CD4-positive, alpha-beta T cell (primary cell): ENCODE data around the gene MIPOL1. TPM values are rescaled to one million over a fixed set of nuclear protein-coding genes. Genes with fewer than 3 reads are reported as not detected.

Experiments used
- ATAC-seq: fragments of 200-7000 bp; cut with Tn5 transposase; one replicate; pipeline ENCODE4 v1.10.0; 2022; ENCODE audit warnings: mild to moderate bottlenecking; ENCODE audit not compliant: poor library complexity
- CTCF ChIA-PET: fragments of 350-600 bp; sonication (Branson Sonifier 250); formaldehyde crosslinking; loops from one replicate; lab custom pipeline; 2021; ENCODE audit warnings: antibody characterized with exemption, inconsistent platforms; lab: Charles Lee
- POLR2A ChIA-PET: fragments of 350-600 bp; sonication (Branson Sonifier 250); formaldehyde crosslinking; loops from one replicate; lab custom pipeline; 2021; ENCODE audit warnings: antibody characterized with exemption, inconsistent platforms; lab: Charles Lee
- DNase-seq, 14 experiments: peaks; one replicate each; pipeline ENCODE4 v3.0.0-alpha.2; 2013 to 2020; ENCODE audit warnings: mixed read lengths in 2 of 14
- H3K27ac ChIP-seq, 2 donors: one replicate each; pipeline versions ENCODE4 v1.5.1 to v1.7.0; 2013; ENCODE audit warnings: low read length in 2 of 2, low read depth in 1 of 2, mild to moderate bottlenecking in 1 of 2
- H3K27me3 ChIP-seq, 2 experiments: 1 replicate in 1 of 2; 2 replicates in 1 of 2; pipeline versions ENCODE4 v1.6.1 to v1.7.0; 2013; ENCODE audit warnings: low read length in 2 of 2, control low read depth in 1 of 2, mild to moderate bottlenecking in 1 of 2, moderate library complexity in 1 of 2; ENCODE audit not compliant: insufficient read depth in 2 of 2, control insufficient read depth in 1 of 2
- H3K36me3 ChIP-seq: one replicate; pipeline ENCODE4 v1.6.1; 2013; ENCODE audit warnings: low read length, control low read depth; ENCODE audit not compliant: insufficient read depth
- H3K4me1 ChIP-seq: one replicate; pipeline ENCODE4 v1.6.1; 2013; ENCODE audit warnings: low read length, control low read depth; ENCODE audit not compliant: insufficient read depth
- H3K4me3 ChIP-seq: one replicate; pipeline ENCODE4 v1.5.1; 2013; ENCODE audit warnings: mild to moderate bottlenecking, low read length, moderate library complexity
- H3K9me3 ChIP-seq, 2 experiments: 1 replicate in 1 of 2; 2 replicates in 1 of 2; pipeline versions ENCODE4 v1.6.1 to v1.7.0; 2013; ENCODE audit warnings: low read length in 2 of 2, mild to moderate bottlenecking in 2 of 2, control low read depth in 1 of 2, moderate library complexity in 1 of 2; ENCODE audit not compliant: control insufficient read depth in 1 of 2, insufficient read depth in 1 of 2
- H3K27ac Mint-ChIP-seq: one replicate; pipeline ENCODE4 v1.8.0; 2020; ENCODE audit warnings: mixed read lengths
- H3K27me3 Mint-ChIP-seq: one replicate; pipeline ENCODE4 v1.8.0; 2021; ENCODE audit warnings: mixed read lengths
- H3K36me3 Mint-ChIP-seq: one replicate; pipeline ENCODE4 v1.8.0; 2021; ENCODE audit warnings: low read depth, mixed read lengths
- H3K4me1 Mint-ChIP-seq: one replicate; pipeline ENCODE4 v1.8.0; 2021; ENCODE audit warnings: low read depth, mixed read lengths
- H3K4me3 Mint-ChIP-seq: one replicate; pipeline ENCODE4 v1.8.0; 2020; ENCODE audit warnings: mild to moderate bottlenecking, mixed read lengths
- H3K9me3 Mint-ChIP-seq: one replicate; pipeline ENCODE4 v1.8.0; 2020; ENCODE audit warnings: mixed read lengths
- intact Hi-C, 2 experiments: fragments of 100-400 bp; cut with DNase I in 1 of 2; cut with micrococcal nuclease in 1 of 2; formaldehyde crosslinking; loops; one replicate each; pipeline versions ENCODE4 v1.15.1 to v1.9.0; 2023 to 2025; cut with DNase I, micrococcal nuclease
- total RNA-seq, 174 experiments: library from RNA in 2 of 174; stranded (reverse) in 2 of 174; gene quantifications; one replicate each; pipeline ENCODE4 v1.2.3 and lab custom pipeline; 2021 to 2026
- TF ChIP-seq, protein P1 (sequence below): fragments of 200-600 bp; IDR thresholded peaks from one replicate; pipeline ENCODE4 v1.8.0; 2022; ENCODE audit warnings: antibody characterized with exemption, mild to moderate bottlenecking

MIPOL1 gene
- total RNA-seq, 2 experiments from 2014 or later: 0.30 TPM; not detected in 1

DNA sequence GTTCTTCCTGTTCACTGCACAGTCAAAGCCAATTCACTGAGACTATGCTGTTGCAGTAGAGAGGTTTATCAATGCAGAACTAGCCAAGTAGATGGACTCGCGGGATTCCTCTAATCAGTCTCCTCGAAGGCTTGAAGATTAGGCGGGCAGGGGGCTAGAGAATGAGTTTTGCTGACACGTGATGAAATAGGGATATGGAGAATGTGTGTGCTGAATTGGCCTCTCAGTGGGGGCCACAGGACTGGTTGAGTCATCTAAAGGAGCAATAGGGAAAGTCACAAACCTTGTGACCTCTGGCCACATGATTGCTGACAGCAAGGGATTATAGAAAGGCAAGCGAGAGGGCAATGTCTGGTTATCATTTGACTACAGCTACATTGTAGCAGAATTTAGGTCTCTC, 12.7 kb downstream of the MIPOL1 start:
- peaks cover 5% of the 10 kb centered on the region for H3K27me3 Mint-ChIP-seq
- Histone ChIP-seq H3K27me3 (no peaks in the 10 kb centered on the region), H3K9me3 (peaks cover 7 to 13% of the 10 kb centered on the region in 2 experiments), H3K4me1 (no peaks in the 10 kb centered on the region), H3K36me3 (no peaks in the 10 kb centered on the region), H3K27ac (no peak overlapping the region), H3K4me3 (no peak overlapping the region)
- ChIA-PET CTCF (no interaction called here), POLR2A (no interaction called here)
- H3K9me3 Mint-ChIP-seq: peaks cover 12% of the 10 kb centered on the region
- H3K27ac Mint-ChIP-seq: no peak overlapping the region
- TF ChIP-seq, protein P1, sequence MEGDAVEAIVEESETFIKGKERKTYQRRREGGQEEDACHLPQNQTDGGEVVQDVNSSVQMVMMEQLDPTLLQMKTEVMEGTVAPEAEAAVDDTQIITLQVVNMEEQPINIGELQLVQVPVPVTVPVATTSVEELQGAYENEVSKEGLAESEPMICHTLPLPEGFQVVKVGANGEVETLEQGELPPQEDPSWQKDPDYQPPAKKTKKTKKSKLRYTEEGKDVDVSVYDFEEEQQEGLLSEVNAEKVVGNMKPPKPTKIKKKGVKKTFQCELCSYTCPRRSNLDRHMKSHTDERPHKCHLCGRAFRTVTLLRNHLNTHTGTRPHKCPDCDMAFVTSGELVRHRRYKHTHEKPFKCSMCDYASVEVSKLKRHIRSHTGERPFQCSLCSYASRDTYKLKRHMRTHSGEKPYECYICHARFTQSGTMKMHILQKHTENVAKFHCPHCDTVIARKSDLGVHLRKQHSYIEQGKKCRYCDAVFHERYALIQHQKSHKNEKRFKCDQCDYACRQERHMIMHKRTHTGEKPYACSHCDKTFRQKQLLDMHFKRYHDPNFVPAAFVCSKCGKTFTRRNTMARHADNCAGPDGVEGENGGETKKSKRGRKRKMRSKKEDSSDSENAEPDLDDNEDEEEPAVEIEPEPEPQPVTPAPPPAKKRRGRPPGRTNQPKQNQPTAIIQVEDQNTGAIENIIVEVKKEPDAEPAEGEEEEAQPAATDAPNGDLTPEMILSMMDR: no peak
- DNase-seq (no peak), ATAC-seq (no peak)
- H3K4me3 Mint-ChIP-seq: no peak overlapping the region
- no peaks in the 10 kb centered on the region for H3K36me3 Mint-ChIP-seq
- H3K4me1 Mint-ChIP-seq: no peaks in the 10 kb centered on the region
- intact Hi-C loops: no loop called here

DNA sequence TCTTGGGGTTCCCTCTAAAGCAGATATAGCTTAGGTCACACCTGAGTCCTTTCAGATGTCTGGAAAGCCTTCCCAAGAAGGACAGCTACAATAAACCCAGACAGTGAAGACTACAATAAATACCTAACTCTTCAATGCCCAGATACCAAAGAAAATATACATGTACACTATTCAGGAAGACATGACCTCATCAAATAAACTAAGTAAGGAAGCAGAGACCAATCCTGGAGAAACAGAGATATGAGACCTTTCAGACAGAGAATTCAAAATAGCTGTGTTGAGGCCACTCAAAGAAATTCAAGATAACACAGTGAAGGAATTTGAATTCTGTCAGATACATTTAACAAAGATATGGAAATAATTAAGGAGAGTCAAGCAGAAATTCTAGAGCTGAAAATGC, 15.3 kb downstream of the MIPOL1 start:
- H3K27ac ChIP-seq: no peak overlapping the region
- ATAC-seq: no peak
- TF ChIP-seq, protein P1: no peak
- Mint-ChIP-seq H3K36me3 (no peaks in the 10 kb centered on the region), H3K9me3 (peaks cover 7% of the 10 kb centered on the region), H3K4me3 (no peak overlapping the region), H3K4me1 (no peaks in the 10 kb centered on the region), H3K27me3 (peaks cover 5% of the 10 kb centered on the region), H3K27ac (no peak overlapping the region)
- intact Hi-C loops: no loop called here
- no peak overlapping the region for H3K4me3 ChIP-seq
- H3K9me3 ChIP-seq: peaks cover 0 to 4% of the 10 kb centered on the region in 2 experiments
- CTCF ChIA-PET: no interaction called here
- no peaks in the 10 kb centered on the region for H3K4me1 ChIP-seq
- POLR2A ChIA-PET: no interaction called here
- no peaks in the 10 kb centered on the region for H3K27me3 ChIP-seq
- no peaks in the 10 kb centered on the region for H3K36me3 ChIP-seq
- no peak for DNase-seq

DNA sequence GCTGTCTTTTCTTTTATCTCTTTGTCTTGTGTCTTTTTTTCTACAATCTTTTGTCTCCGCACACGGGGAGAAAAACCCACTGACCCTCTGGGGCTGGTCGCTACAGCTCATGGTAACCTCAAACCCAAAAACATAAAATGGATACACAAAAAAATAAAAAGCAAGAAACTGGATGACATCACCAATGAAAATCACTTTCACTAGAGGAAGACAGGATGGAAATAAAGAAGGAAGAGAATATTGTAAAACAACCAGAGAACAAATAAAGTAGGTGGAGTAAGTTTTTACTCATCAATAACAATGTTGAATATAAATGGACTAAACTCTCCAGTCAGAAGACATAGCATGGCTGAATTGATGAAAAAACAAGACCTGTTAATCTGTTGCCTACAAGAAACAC, 17.6 kb downstream of the MIPOL1 start:
- ChIA-PET POLR2A (no interaction called here), CTCF (no interaction called here)
- Mint-ChIP-seq H3K4me1 (no peaks in the 10 kb centered on the region), H3K36me3 (no peaks in the 10 kb centered on the region), H3K4me3 (no peak overlapping the region), H3K27ac (no peak overlapping the region), H3K9me3 (peaks cover 6% of the 10 kb centered on the region), H3K27me3 (no peaks in the 10 kb centered on the region)
- Histone ChIP-seq H3K4me3 (no peak overlapping the region), H3K36me3 (no peaks in the 10 kb centered on the region), H3K27me3 (no peaks in the 10 kb centered on the region), H3K27ac (no peak overlapping the region), H3K4me1 (no peaks in the 10 kb centered on the region), H3K9me3 (peaks cover 0 to 4% of the 10 kb centered on the region in 2 experiments)
- DNase-seq (no peak), ATAC-seq (no peak)
- intact Hi-C loops: no loop called here
- TF ChIP-seq, protein P1: no peak
